Erythroblast (primary cell): ENCODE results near the gene SV2C.

Source experiments
- GATA1 ChIP-seq: IDR thresholded peaks from 2 replicates; pipeline ENCODE4 v1.6.1; 2011; ENCODE audit warnings: low read depth, mild to moderate bottlenecking, control low read depth, low read length, moderate library complexity
- POLR2A ChIP-seq: IDR thresholded peaks from 2 replicates; pipeline ENCODE4 v1.6.1; 2011; ENCODE audit warnings: mild to moderate bottlenecking, low read length

GRCh38 chr5:76264681-76265080 is 181.5 kb downstream of the SV2C start:
- TF ChIP-seq POLR2A: no peak
- no peak for TF ChIP-seq GATA1
